ENCODE results near the gene PIP4K2A. TPM values are rescaled to one million over a fixed set of nuclear protein-coding genes. Genes with fewer than 3 reads are reported as not detected.
"Not testable (repeated sequence)": the region's sequence is repeated elsewhere in the genome, so short reads cannot be mapped to it uniquely, and the experiment has no call there.

Gene PIP4K2A
- total and polyA plus RNA-seq, 2 donors (not counting 3 experiments of a cell fraction or from before 2014, with no cell fraction given) = 11.8 to 32.6 TPM

DNA sequence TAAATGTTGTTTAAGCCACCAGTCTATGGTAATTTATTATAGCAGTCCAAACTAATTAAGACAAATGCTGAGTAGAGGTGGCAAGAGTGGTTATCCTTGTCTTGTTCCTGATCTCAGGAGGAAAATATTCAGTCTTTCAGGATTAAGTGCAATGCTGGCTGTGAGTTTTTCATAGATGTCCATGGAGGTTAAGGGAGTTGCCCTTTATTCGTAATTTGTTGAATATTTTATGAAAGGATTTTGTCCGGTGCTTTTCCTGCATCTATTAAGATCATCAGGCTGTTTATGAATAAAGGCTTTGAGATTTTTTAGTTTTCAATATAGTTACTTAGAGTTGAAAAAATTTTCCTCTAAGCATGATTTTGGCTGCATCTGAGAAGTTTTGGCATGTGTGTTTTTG, 186.9 kb downstream of the PIP4K2A start:
- peaks cover 2 to 3% of the 10 kb centered on the region in 2 experiments for H3K27me3 ChIP-seq (ENCODE audit: control insufficient read depth in 2 of 2, insufficient read depth in 2 of 2, low read length in 2 of 2)
- H3K4me1 ChIP-seq (ENCODE audit: control insufficient read depth, extremely low read depth, insufficient read depth, low read length) = no peaks in the 10 kb centered on the region
- H3K4me3 ChIP-seq (replicated peaks in 1 of 3; ENCODE audit: insufficient read depth in 1 of 3, low read depth in 1 of 3, low read length in 3 of 3) = no peak overlapping the region
- H2AFZ ChIP-seq (ENCODE audit: low read depth, low read length) = no peak overlapping the region
- H3K4me2 ChIP-seq (ENCODE audit: insufficient read depth, low read length) = no peak overlapping the region
- no peaks in the 10 kb centered on the region for H3K9me3 ChIP-seq (replicated peaks; ENCODE audit: control insufficient read depth, insufficient read depth, low read length)
- TF ChIP-seq FOS (IDR thresholded peaks at IDR 0.05; ENCODE audit: borderline replicate concordance, insufficient read depth, low read length) (no peak), MYC (IDR thresholded peaks at IDR 0.05; ENCODE audit: low read depth, low read length) (no peak), JUN (IDR thresholded peaks at IDR 0.05; ENCODE audit: borderline replicate concordance, insufficient read depth, insufficient read length, low read depth) (no peak)
- intact Hi-C loops (cut with micrococcal nuclease) (no loop called here), dilution Hi-C loops (cut with MboI; ENCODE audit: extremely low pct_ligation_motif_present, low sequenced_read_pairs) (no loop called here)
- no peaks in the 10 kb centered on the region for H3K36me3 ChIP-seq (ENCODE audit: control insufficient read depth in 2 of 2, extremely low read depth in 1 of 2, insufficient read depth in 2 of 2, low read length in 2 of 2)
- FAIRE-seq (no peak), DNase-seq (ENCODE audit: low read depth, low spot score) (no peak)
- no peak overlapping the region for H3K9ac ChIP-seq (replicated peaks; ENCODE audit: extremely low read depth, insufficient read depth, low read length)
- no peaks in the 10 kb centered on the region for H4K20me1 ChIP-seq (replicated peaks; ENCODE audit: control insufficient read depth, extremely low read depth, insufficient read depth, low read length)
- ChIA-PET POLR2A (no interaction called here), CTCF (no interaction called here)
- no peak overlapping the region for H3K27ac ChIP-seq (ENCODE audit: insufficient read depth, low read depth, low read length)
- no peaks in the 10 kb centered on the region for H3K79me2 ChIP-seq (ENCODE audit: control insufficient read depth, insufficient read depth, low read length)
- BruUV-seq (replicated peaks) = no TSS peak
- H3K9me1 ChIP-seq (replicated peaks; ENCODE audit: control insufficient read depth, extremely low read depth, insufficient read depth, low read length) = no peaks in the 10 kb centered on the region

DNA sequence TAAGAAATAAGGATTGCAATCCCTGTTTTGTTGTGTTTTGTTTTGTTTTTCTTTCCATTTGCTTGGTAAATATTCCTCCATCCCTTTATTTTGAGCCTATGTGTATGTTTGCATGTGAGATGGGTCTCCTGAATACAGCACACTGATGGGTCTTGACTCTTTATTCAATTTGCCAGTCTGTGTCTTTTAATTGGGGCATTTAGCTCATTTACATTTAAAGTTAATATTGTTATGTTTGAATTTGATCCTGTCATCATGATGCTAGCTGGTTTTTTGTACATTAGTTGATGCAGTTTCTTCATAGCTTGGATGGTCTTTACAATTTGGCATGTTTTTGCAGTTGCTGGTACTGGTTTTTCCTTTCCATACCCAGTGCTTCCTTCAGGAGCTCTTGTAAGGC, 190.0 kb downstream of the PIP4K2A start:
- BruUV-seq (replicated peaks); DNase-seq (ENCODE audit: low read depth, low spot score); H3K9me1 ChIP-seq (replicated peaks; ENCODE audit: control insufficient read depth, extremely low read depth, insufficient read depth, low read length); dilution Hi-C loops (cut with MboI; ENCODE audit: extremely low pct_ligation_motif_present, low sequenced_read_pairs); H3K79me2 ChIP-seq (ENCODE audit: control insufficient read depth, insufficient read depth, low read length); H4K20me1 ChIP-seq (replicated peaks; ENCODE audit: control insufficient read depth, extremely low read depth, insufficient read depth, low read length); FAIRE-seq; H3K4me3 ChIP-seq (replicated peaks in 1 of 3; ENCODE audit: insufficient read depth in 1 of 3, low read depth in 1 of 3, low read length in 3 of 3); H3K4me1 ChIP-seq (ENCODE audit: control insufficient read depth, extremely low read depth, insufficient read depth, low read length); H3K27ac ChIP-seq (ENCODE audit: insufficient read depth, low read depth, low read length); H3K36me3 ChIP-seq (ENCODE audit: control insufficient read depth in 2 of 2, extremely low read depth in 1 of 2, insufficient read depth in 2 of 2, low read length in 2 of 2); H3K4me2 ChIP-seq (ENCODE audit: insufficient read depth, low read length); H2AFZ ChIP-seq (ENCODE audit: low read depth, low read length); H3K9ac ChIP-seq (replicated peaks; ENCODE audit: extremely low read depth, insufficient read depth, low read length); POLR2A ChIA-PET; H3K9me3 ChIP-seq (replicated peaks; ENCODE audit: control insufficient read depth, insufficient read depth, low read length): not testable (repeated sequence)
- CTCF ChIA-PET = interaction anchor here (1.3 to 2.3 kb wide), 2 partner anchors 9 to 11 kb away, joined by 3 to 5 read pairs; no protein-coding TSS in a partner anchor
- peaks cover 2 to 11% of the 10 kb centered on the region in 2 experiments for H3K27me3 ChIP-seq (ENCODE audit: control insufficient read depth in 2 of 2, insufficient read depth in 2 of 2, low read length in 2 of 2)
- intact Hi-C loops (cut with micrococcal nuclease) = loop anchor here (5.0 kb wide), 1 partner anchor 47 kb away; no protein-coding TSS in a partner anchor

- dilution Hi-C loops (cut with MboI; ENCODE audit: extremely low pct_ligation_motif_present, low sequenced_read_pairs); FAIRE-seq; H3K9me1 ChIP-seq (replicated peaks; ENCODE audit: control insufficient read depth, extremely low read depth, insufficient read depth, low read length); H3K4me2 ChIP-seq (ENCODE audit: insufficient read depth, low read length); H3K27ac ChIP-seq (ENCODE audit: insufficient read depth, low read depth, low read length); CTCF ChIA-PET; H3K9ac ChIP-seq (replicated peaks; ENCODE audit: extremely low read depth, insufficient read depth, low read length); H3K36me3 ChIP-seq (ENCODE audit: control insufficient read depth in 2 of 2, extremely low read depth in 1 of 2, insufficient read depth in 2 of 2, low read length in 2 of 2); BruUV-seq (replicated peaks); H3K27me3 ChIP-seq (ENCODE audit: control insufficient read depth in 2 of 2, insufficient read depth in 2 of 2, low read length in 2 of 2); H3K9me3 ChIP-seq (replicated peaks; ENCODE audit: control insufficient read depth, insufficient read depth, low read length); DNase-seq (ENCODE audit: low read depth, low spot score); H2AFZ ChIP-seq (ENCODE audit: low read depth, low read length); H4K20me1 ChIP-seq (replicated peaks; ENCODE audit: control insufficient read depth, extremely low read depth, insufficient read depth, low read length); H3K4me1 ChIP-seq (ENCODE audit: control insufficient read depth, extremely low read depth, insufficient read depth, low read length); H3K4me3 ChIP-seq (replicated peaks in 1 of 3; ENCODE audit: insufficient read depth in 1 of 3, low read depth in 1 of 3, low read length in 3 of 3); H3K79me2 ChIP-seq (ENCODE audit: control insufficient read depth, insufficient read depth, low read length); POLR2A ChIA-PET: not testable (repeated sequence)
- intact Hi-C loops (cut with micrococcal nuclease) = loop anchor here (5.0 kb wide), 1 partner anchor 43 kb away; no protein-coding TSS in a partner anchor
These were observed 193.7 kb downstream of the PIP4K2A start for GRCh38 chr10:22520645-22521044.
